Panc1 (cell line): Measurements from ENCODE around the gene SNRNP35. TPM values are rescaled to one million over a fixed set of nuclear protein-coding genes. Genes with fewer than 3 reads are reported as not detected.

Experiments used
- ATAC-seq: fragments of 200-7000 bp; cut with Tn5 transposase; 2 replicates; pipeline ENCODE4 v1.9.1; 2020; ENCODE audit warnings: mild to moderate bottlenecking, moderate library complexity
- BruUV-seq: library from RNA; stranded (reverse); fragments of 400-500 nt; replicated peaks from 2 replicates; lab custom pipeline; 2021; lab: Mats Ljungman, UMichigan
- CTCF ChIA-PET: fragments of 300-600 bp; sonication (Branson Sonifier 250); formaldehyde crosslinking; loops from one replicate; lab custom pipeline; 2022; ENCODE audit warnings: antibody characterized with exemption; lab: Charles Lee
- POLR2A ChIA-PET: fragments of 300-600 bp; sonication (Branson Sonifier 250); formaldehyde crosslinking; loops from one replicate; lab custom pipeline; 2022; ENCODE audit warnings: antibody characterized with exemption; lab: Charles Lee
- DNase-seq: peaks from one replicate; pipeline ENCODE4 v3.0.0-alpha.2; 2010; ENCODE audit warnings: low read depth, low spot score
- H3K27ac ChIP-seq: 2 replicates; pipeline ENCODE4 v1.5.1; 2011; ENCODE audit warnings: mild to moderate bottlenecking, low read length, inconsistent platforms
- H3K27me3 ChIP-seq: fragments of 200-500 bp; sonication (Bioruptor generic); 2 replicates; pipeline ENCODE4 v1.6.0; 2014; ENCODE audit warnings: low read length, inconsistent platforms; ENCODE audit not compliant: control insufficient read depth, insufficient read depth
- H3K36me3 ChIP-seq: fragments of 200-500 bp; sonication (Bioruptor generic); 2 replicates; pipeline ENCODE4 v1.5.1; 2014; ENCODE audit warnings: inconsistent platforms, mild to moderate bottlenecking, low read length, moderate library complexity; ENCODE audit not compliant: control insufficient read depth, insufficient read depth
- H3K4me1 ChIP-seq: 2 replicates; pipeline ENCODE4 v1.5.1; 2011; ENCODE audit warnings: inconsistent platforms, mild to moderate bottlenecking, low read length, moderate library complexity; ENCODE audit not compliant: control insufficient read depth, insufficient read depth
- H3K4me3 ChIP-seq, 2 experiments: 2 replicates each; pipeline ENCODE4 v1.5.1; 2011 to 2012; ENCODE audit warnings: low read depth in 2 of 2, low read length in 2 of 2, mild to moderate bottlenecking in 2 of 2, inconsistent platforms in 1 of 2, moderate library complexity in 1 of 2
- H3K9me3 ChIP-seq: fragments of 200-500 bp; sonication (Bioruptor generic); 2 replicates; pipeline ENCODE4 v1.5.1; 2014; ENCODE audit warnings: low read depth, mild to moderate bottlenecking, inconsistent platforms, low read length, moderate library complexity; ENCODE audit not compliant: control insufficient read depth, insufficient read depth
- CTCF ChIP-seq: fragments of 450-650 bp; IDR thresholded peaks from 2 replicates; pipeline ENCODE4 v1.5.1; 2017; ENCODE audit warnings: mild to moderate bottlenecking
- POLR2AphosphoS5 ChIP-seq: IDR thresholded peaks from 2 replicates; pipeline ENCODE4 v1.6.1; 2012; ENCODE audit warnings: mild to moderate bottlenecking, low read depth, low read length, moderate library complexity
- REST ChIP-seq, 2 experiments: IDR thresholded peaks; 2 replicates each; pipeline ENCODE4 v1.6.1; 2011 to 2012; ENCODE audit warnings: low read depth in 2 of 2, control low read depth in 1 of 2, low read length in 1 of 2, mild to moderate bottlenecking in 1 of 2, moderate library complexity in 1 of 2; ENCODE audit not compliant: insufficient read depth in 1 of 2
- SIN3A ChIP-seq: IDR thresholded peaks from 2 replicates; pipeline ENCODE4 v1.6.1; 2012; ENCODE audit warnings: low read depth, mild to moderate bottlenecking, low read length, moderate library complexity, borderline replicate concordance; ENCODE audit not compliant: insufficient read depth
- TCF7L2 ChIP-seq: IDR thresholded peaks from 2 replicates; pipeline ENCODE4 v1.6.1; 2011; ENCODE audit warnings: mild to moderate bottlenecking, low read depth, low read length, inconsistent platforms
- in situ Hi-C: cut with HindIII; loops from 2 replicates; pipeline ENCODE4 v1.10.0; 2016; ENCODE audit warnings: low sequenced_read_pairs, low pct_unique_long_range_greater_than_20kb
- intact Hi-C: fragments of 100-400 bp; cut with micrococcal nuclease; formaldehyde crosslinking; loops from one replicate; pipeline ENCODE4 v1.10.0; 2022; ENCODE audit not compliant: unreplicated experiment
- total RNA-seq: library from RNA; stranded (reverse); gene quantifications from one replicate; pipeline ENCODE4 v1.2.1, GENCODE V29; 2021; ENCODE audit not compliant: unreplicated experiment

Gene SNRNP35
- total RNA-seq, 1 experiment from 2014 or later: 16.5 TPM

DNA sequence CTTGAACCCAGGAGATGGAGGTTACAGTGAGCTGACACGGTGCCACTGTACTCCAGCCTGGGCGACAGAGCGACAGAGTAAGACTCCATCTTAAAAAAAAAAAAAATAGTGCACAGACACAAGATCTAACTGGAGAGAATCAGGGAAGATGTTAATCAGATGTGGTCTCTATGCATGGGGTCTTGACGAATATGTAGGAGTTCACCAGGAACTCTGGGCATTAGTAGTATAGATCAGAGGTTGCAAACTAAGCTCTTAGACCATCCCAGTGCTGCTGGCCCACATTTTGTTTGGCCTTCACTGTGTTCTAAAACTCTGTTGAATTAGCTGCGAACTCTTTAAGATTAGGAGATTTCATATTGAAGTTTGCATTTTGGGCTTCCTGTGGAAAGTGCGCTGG lies 31.6 kb downstream of the SNRNP35 start:
- CTCF ChIA-PET: interaction anchor here (0.7 kb wide), 1 partner anchor 92 kb away, joined by 4 read pairs; no protein-coding TSS in a partner anchor
- no peaks in the 10 kb centered on the region for H3K36me3 ChIP-seq
- no peaks in the 10 kb centered on the region for H3K4me1 ChIP-seq
- no peak overlapping the region for H3K4me3 ChIP-seq
- POLR2A ChIA-PET: interaction anchor here (0.5 to 0.7 kb wide), 2 partner anchors 13 to 95 kb away, joined by 3 to 7 read pairs; partner anchors contain the start of gene TMED2
- H3K27me3 ChIP-seq: no peaks in the 10 kb centered on the region
- in situ Hi-C loops (no loop called here), intact Hi-C loops (no loop called here)
- BruUV-seq: no TSS peak
- ATAC-seq (no peak), DNase-seq (no peak)
- H3K9me3 ChIP-seq: no peaks in the 10 kb centered on the region
- TF ChIP-seq TCF7L2: no peak
- H3K27ac ChIP-seq: no peak overlapping the region

- H3K36me3 ChIP-seq: no peaks in the 10 kb centered on the region
- CTCF ChIA-PET: interaction anchor here (0.7 kb wide), 1 partner anchor 93 kb away, joined by 4 read pairs; no protein-coding TSS in a partner anchor
- TF ChIP-seq CTCF: no peak
- no peak for TF ChIP-seq REST (IDR thresholded peaks at IDR 0.05; ENCODE audit: insufficient read depth in 1 of 2, low read depth in 2 of 2, low read length in 1 of 2)
- no peak for TF ChIP-seq POLR2AphosphoS5
- no peak for TF ChIP-seq TCF7L2
- no peak for TF ChIP-seq SIN3A
Observed at GRCh38 chr12:123490089-123490488, 32.1 kb downstream of the SNRNP35 start.

DNA sequence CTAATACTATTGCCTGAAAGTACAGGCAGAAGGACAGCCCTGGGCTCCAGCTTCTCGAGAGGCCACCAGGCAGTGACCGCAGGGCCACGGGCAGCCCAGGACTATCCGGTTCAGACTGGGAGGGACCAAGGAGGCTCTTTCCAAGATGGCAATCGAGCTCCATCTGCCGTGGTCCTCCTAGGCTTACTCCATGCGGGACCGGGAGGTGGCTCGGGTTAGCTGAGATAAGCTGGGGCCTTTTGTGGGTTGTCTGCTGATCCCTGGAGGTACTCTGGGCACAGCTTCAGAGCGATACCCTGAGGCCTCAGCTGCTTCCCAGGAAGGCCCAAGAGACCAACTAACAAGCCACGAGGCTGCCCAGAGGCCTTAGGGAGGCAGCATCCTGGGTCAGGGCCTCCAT lies 33.1 kb downstream of the SNRNP35 start:
- DNase-seq (no peak), ATAC-seq (no peak)
- CTCF ChIA-PET: no interaction called here
- Histone ChIP-seq H3K4me1 (no peaks in the 10 kb centered on the region), H3K36me3 (no peaks in the 10 kb centered on the region), H3K4me3 (no peak overlapping the region), H3K27me3 (no peaks in the 10 kb centered on the region), H3K27ac (no peak overlapping the region), H3K9me3 (no peaks in the 10 kb centered on the region)
- TF ChIP-seq TCF7L2 (no peak), POLR2AphosphoS5 (no peak), SIN3A (no peak), REST (IDR thresholded peaks at IDR 0.05; ENCODE audit: insufficient read depth in 1 of 2, low read depth in 2 of 2, low read length in 1 of 2) (no peak), CTCF (no peak)
- in situ Hi-C loops (no loop called here), intact Hi-C loops (no loop called here)
- POLR2A ChIA-PET: interaction anchor here (0.6 kb wide), 1 partner anchor 27 kb away, joined by 11 read pairs; no protein-coding TSS in a partner anchor
- BruUV-seq: no TSS peak

More at GRCh38 chr12:123490089-123490488, 32.1 kb downstream of the SNRNP35 start:
- Histone ChIP-seq H3K4me1 (no peaks in the 10 kb centered on the region), H3K9me3 (no peaks in the 10 kb centered on the region), H3K27me3 (no peaks in the 10 kb centered on the region), H3K4me3 (no peak overlapping the region), H3K27ac (no peak overlapping the region)
- BruUV-seq: no TSS peak
- ATAC-seq (no peak), DNase-seq (no peak)
- intact Hi-C loops: no loop called here
- POLR2A ChIA-PET: interaction anchor here (0.5 to 0.7 kb wide), 2 partner anchors 12 to 94 kb away, joined by 3 to 7 read pairs; partner anchors contain the start of gene TMED2
- in situ Hi-C loops: no loop called here
